ENCODE results near the gene IGSF23.
"Not testable (repeated sequence)": the region's sequence is repeated elsewhere in the genome, so short reads cannot be mapped to it uniquely, and the experiment has no call there.

IGSF23 gene

GRCh38 chr19:44680536-44680935 is 67.2 kb downstream of the IGSF23 start:
- peaks cover 7% of the 10 kb centered on the region for H3K27me3 Mint-ChIP-seq
- no peak overlapping the region for H3K4me3 Mint-ChIP-seq
- H3K4me1 Mint-ChIP-seq, result peaks cover 27% of the 10 kb centered on the region
- ATAC-seq (no peak), DNase-seq (no peak)
- no peaks in the 10 kb centered on the region for H3K9me3 Mint-ChIP-seq
- peak overlapping the region; percentile 43 to 47 for H3K27ac Mint-ChIP-seq

GRCh38 chr19:44681992-44682790 is 68.8 kb downstream of the IGSF23 start:
- Mint-ChIP-seq H3K4me3 (no peak overlapping the region), H3K27me3 (peaks cover 15% of the 10 kb centered on the region), H3K27ac (peak overlapping the region in 1 of 2 donors; percentile 31), H3K9me3 (no peaks in the 10 kb centered on the region), H3K4me1 (peaks cover 38% of the 10 kb centered on the region)
- ATAC-seq, result no peak
- no peak for DNase-seq

GRCh38 chr19:44682807-44683206 is 69.4 kb downstream of the IGSF23 start:
- peaks cover 18% of the 10 kb centered on the region for H3K27me3 Mint-ChIP-seq
- peaks cover 38% of the 10 kb centered on the region for H3K4me1 Mint-ChIP-seq
- ATAC-seq (no peak), DNase-seq (no peak)
- peak overlapping the region in 1 of 2 donors; percentile 0 for H3K27ac Mint-ChIP-seq
- H3K4me3 Mint-ChIP-seq, result no peak overlapping the region
- H3K9me3 Mint-ChIP-seq, result no peaks in the 10 kb centered on the region

- H3K27ac Mint-ChIP-seq, result no peak overlapping the region
Observed at GRCh38 chr19:44683434-44684210, 70.3 kb downstream of the IGSF23 start.

GRCh38 chr19:44684396-44684795 is 71.0 kb downstream of the IGSF23 start:
- H3K27ac Mint-ChIP-seq, result peak overlapping the region; percentile 13 to 62
- not testable (repeated sequence) for H3K4me3 Mint-ChIP-seq, ATAC-seq, H3K9me3 Mint-ChIP-seq, DNase-seq
- H3K4me1 Mint-ChIP-seq, result peaks cover 47% of the 10 kb centered on the region
- H3K27me3 Mint-ChIP-seq, result peaks cover 31% of the 10 kb centered on the region

More at GRCh38 chr19:44683434-44684210, 70.3 kb downstream of the IGSF23 start:
- DNase-seq (no peak), ATAC-seq (no peak)
- Mint-ChIP-seq H3K4me3 (no peak overlapping the region), H3K4me1 (peaks cover 40% of the 10 kb centered on the region), H3K27me3 (peaks cover 26% of the 10 kb centered on the region), H3K9me3 (no peaks in the 10 kb centered on the region)

GRCh38 chr19:44684892-44685863 is 71.8 kb downstream of the IGSF23 start:
- peak overlapping the region in 1 of 2 donors; percentile 62 for H3K27ac Mint-ChIP-seq
- H3K4me3 Mint-ChIP-seq, result peak overlapping the region; percentile 11 to 52
- ATAC-seq, result peak; percentile 64
- peaks cover 55% of the 10 kb centered on the region for H3K4me1 Mint-ChIP-seq
- no peaks in the 10 kb centered on the region for H3K9me3 Mint-ChIP-seq
- H3K27me3 Mint-ChIP-seq, result peaks cover 31% of the 10 kb centered on the region
- DNase-seq, result peak in 1 of 2 donors; percentile 38

GRCh38 chr19:44685877-44686276 is 72.5 kb downstream of the IGSF23 start:
- Mint-ChIP-seq H3K4me3 (no peak overlapping the region), H3K27ac (no peak overlapping the region), H3K27me3 (peaks cover 31% of the 10 kb centered on the region), H3K9me3 (no peaks in the 10 kb centered on the region), H3K4me1 (peaks cover 55% of the 10 kb centered on the region)
- ATAC-seq, result no peak
- DNase-seq, result no peak
